Left forelimb (tissue), 1 donor: ENCODE measurements around the gene ANKRD23.

ENCODE experiments used
- DNase-seq: peaks from one replicate; pipeline ENCODE4 v3.0.0-alpha.2; 2018; ENCODE audit warnings: low spot score

Gene ANKRD23

GRCh38 chr2:96838345-96839292, 5.2 kb downstream of the ANKRD23 start:
- DNase-seq, result no peak

GRCh38 chr2:96837575-96837974, 6.2 kb downstream of the ANKRD23 start:
- no peak for DNase-seq

GRCh38 chr2:96835830-96836229, 8.0 kb downstream of the ANKRD23 start:
- no peak for DNase-seq

GRCh38 chr2:96832754-96833507, 10.9 kb downstream of the ANKRD23 start:
- DNase-seq, result no peak

- DNase-seq, result no peak
These were observed 11.4 kb downstream of the ANKRD23 start for GRCh38 chr2:96832408-96832753.

- DNase-seq, result no peak
These were observed 12.1 kb downstream of the ANKRD23 start for GRCh38 chr2:96831679-96832078.

- no peak for DNase-seq
These were observed 13.7 kb downstream of the ANKRD23 start for GRCh38 chr2:96830044-96830562.

- DNase-seq, result no peak
These were observed 14.9 kb downstream of the ANKRD23 start for GRCh38 chr2:96828874-96829273.

DNA sequence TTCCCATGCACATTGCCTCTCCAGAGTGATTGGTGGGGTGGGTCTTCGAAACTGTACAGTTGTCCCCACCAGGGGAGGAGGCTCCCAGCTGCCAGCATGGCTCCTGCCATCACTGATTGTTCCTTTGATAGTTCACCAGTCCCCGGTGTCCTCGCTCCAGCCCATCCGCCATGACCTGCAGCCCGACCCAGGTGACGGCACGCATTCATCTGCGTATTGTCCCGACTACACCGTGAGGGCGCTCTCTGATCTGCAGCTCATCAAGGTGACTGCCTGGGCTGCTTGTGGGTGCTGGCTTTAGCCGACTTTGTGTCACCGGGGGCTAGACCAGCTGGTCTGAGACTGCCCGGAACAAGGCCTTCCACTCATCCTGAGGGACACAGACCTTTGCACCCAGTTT, 15.4 kb downstream of the ANKRD23 start:
- DNase-seq, result no peak

DNA sequence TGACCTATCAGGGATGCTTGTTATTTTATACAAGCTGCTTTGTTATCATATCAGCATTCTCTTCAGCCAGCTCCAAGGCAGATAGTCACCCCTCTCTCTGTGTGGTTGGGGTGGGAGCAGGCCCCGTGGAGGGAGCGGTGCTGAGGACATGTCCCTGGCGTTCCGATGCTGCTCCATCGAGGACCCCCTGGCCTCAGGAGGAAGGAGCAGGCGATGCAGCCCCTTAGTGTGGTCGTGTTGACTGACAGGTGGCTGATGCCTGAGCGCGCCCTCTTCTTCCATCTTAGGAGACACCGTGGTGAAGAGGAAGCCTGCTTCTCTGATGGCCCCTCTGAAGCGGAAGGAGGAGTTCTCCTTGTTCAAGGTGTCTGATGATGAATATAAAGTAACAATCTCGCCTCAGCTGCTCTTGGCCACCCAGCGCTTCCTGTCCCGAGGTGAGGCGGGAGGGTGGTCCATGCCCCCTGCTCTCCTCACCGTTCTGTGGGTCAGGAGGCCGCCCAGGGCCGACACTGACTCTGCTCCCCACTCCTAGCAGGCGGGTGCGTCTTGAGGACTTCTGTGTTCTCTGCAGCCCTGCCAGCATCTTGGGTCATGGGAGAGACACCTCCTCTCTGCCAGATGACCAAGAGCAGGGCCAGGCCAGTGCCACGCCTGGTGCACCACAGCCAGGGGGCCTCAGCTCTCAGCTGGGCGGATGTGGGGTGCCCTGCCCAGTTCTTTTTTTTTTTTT, 17.1 kb downstream of the ANKRD23 start:
- no peak for DNase-seq

DNA sequence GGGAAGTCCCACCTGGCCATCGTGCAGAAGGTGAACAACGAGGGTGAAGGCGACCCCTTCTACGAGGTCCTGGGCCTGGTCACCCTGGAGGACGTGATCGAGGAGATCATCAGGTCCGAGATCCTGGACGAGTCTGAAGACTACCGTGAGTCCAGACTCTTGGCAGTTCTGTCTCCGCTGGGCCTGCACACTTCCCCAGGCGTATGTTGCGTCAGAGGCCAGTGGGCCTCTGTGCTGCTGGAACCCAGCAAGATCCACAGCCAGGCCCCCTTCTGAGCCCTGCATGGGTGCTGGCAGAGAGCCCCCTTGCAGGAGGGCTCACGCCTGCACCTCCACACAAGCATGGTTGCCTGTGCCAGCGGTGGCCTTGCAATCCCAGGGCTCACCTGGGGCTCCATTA, 18.8 kb downstream of the ANKRD23 start:
- no peak for DNase-seq

DNA sequence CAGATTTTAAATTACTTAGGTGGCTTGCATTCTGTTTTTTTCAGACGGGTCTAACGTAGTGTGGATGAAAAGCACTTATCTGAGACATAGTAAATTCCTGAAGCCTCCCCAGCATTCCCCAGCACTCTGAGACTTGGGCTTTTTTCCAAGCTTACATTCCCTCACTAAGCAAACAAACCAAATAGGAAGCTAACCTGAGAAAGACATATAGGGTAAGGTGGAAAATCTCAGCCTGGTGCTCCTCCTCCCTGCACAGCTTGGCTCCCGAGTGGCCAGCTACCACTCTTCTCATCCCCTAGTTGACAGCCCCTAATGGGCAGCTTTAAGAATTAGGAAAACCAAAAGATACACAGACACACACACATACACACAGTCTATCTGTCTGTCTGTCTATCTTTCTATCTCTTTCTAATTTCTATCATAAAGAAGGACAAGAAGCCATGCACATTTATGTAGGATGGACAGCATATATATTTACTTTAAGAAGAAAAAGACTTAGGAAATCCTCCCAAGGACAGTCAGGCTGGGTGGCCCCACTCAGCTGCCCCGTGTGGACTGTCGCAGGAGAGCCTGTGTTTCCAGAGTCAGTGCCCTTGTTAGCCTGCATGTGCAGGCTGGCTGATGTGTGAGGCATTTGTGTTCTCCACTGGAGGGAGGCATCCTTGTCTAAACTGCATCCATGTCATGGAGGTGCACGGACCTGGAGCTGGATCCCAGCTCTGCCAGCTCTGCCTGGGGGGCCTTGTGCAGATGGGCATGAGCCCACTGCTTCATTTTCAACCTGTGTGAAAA, 19.5 kb downstream of the ANKRD23 start:
- no peak for DNase-seq

- no peak for DNase-seq
These were observed 20.6 kb downstream of the ANKRD23 start for GRCh38 chr2:96823198-96823597.

GRCh38 chr2:96822786-96823185, 21.0 kb downstream of the ANKRD23 start:
- DNase-seq, result no peak

- no peak for DNase-seq
These were observed 22.6 kb downstream of the ANKRD23 start for GRCh38 chr2:96821113-96821675.

DNA sequence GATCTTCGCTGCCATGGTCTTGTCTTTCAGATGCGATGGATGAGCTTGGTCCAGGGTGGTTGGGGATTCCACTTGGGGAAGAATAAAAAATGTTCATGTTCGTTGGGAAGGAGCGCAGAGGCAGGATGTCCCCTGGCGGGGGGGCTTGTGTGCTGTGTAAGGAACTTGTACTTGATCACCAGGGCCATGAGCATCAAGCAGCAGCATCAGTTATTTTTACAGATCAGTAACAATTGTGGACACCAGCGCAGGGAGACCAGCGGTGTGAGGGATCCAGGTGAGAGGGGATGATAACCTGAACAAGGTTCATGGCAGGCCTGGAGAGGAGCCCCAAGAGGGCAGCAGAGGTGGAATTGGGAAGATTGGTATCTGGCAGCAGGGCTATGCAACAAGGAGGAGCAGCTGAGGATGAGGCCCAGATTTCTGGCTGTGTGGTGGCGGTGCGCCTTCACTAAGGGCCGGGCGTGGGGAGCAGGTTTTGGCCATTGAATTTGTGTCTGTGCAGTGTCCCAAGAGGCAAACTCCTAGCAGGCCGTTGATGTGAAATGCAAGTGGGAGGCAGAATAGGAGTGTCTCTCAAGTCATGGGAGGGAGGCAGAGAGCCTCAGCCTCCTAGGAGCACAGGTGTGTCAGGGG, 23.8 kb downstream of the ANKRD23 start:
- no peak for DNase-seq

- no peak for DNase-seq
These were observed 24.5 kb downstream of the ANKRD23 start for GRCh38 chr2:96819128-96819875.

- no peak for DNase-seq
These were observed 25.9 kb downstream of the ANKRD23 start for GRCh38 chr2:96817882-96818281.

DNA sequence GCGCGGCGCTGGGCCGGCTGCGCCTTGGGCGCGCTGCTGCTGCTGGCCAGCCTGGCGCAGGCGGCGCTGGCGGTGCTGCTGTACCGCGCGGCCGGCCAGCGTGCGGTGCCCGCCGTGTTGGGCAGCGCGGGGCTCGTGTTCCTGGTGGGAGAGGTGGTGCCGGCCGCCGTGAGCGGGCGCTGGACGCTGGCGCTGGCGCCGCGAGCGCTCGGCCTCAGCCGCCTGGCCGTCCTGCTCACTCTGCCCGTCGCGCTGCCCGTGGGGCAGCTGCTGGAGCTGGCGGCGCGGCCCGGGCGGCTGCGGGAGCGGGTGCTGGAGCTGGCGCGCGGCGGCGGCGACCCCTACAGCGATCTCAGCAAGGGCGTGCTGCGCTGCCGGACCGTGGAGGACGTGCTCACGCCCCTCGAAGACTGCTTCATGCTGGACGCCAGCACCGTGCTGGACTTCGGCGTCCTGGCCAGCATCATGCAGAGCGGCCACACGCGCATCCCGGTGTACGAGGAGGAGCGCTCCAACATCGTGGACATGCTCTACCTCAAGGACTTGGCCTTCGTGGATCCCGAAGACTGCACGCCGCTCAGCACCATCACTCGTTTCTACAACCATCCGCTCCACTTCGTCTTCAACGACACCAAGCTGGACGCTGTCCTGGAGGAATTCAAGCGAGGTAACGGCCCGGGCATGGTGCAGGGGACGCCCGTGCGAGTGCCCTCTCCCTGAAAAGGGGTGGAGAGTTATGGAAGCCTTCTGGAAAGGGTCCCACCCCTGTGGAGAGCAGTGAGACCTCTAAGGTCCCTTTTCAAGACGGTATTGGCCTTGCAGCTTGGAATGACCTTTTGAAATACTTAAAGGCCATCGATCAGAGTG, 26.8 kb downstream of the ANKRD23 start:
- DNase-seq, result no peak
